SK-N-SH treated with all-trans-retinoic acid at 6 μM for 48 hours (cell line): ENCODE measurements around the gene CRLF1.

Experiments used
- ZNF565 ChIP-seq: fragments of 450-650 bp; formaldehyde crosslinking; conservative IDR thresholded peaks from 2 replicates; pipeline ENCODE4 v1.5.0; 2020; ENCODE audit warnings: low read depth, mild to moderate bottlenecking, moderate library complexity
- TF ChIP-seq, protein P1 (sequence below): fragments of 250-450 bp; sonication (Bioruptor Pico); IDR thresholded peaks from 2 replicates; pipeline ENCODE4 v1.8.0; 2020; ENCODE audit warnings: mild to moderate bottlenecking, moderate library complexity, borderline replicate concordance
- TF ChIP-seq, protein P2 (sequence below): fragments of 250-450 bp; sonication (Bioruptor Pico); IDR thresholded peaks from 2 replicates; pipeline ENCODE4 v1.8.0; 2021; ENCODE audit warnings: low read depth, mild to moderate bottlenecking, moderate library complexity, borderline replicate concordance

DNA sequence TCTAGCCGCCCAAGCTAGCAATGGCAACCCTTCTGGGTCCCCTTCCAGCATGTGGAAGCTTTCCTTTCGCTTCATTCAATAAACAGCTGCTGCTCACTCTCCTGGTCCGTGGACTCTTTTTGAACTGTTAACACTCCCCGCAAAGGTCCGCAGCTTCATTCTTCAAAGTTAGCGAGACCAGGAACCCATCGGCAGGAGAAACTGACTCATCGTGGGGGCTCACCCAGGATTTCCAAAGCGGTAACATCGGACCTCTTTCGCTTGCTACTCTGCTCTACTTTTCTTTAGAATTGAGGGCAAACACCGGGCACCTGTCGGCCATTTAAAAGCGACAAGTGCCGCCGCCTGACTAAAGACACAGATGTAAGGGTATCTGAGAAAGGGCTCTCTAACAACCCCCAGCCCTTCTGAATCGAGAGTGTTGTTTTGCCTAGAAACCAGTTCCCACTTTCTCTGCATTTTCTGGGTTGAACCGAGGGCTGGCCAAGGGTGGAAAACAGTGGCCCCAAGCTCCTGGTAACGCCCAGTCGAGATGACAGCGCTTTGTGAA lies 29.2 kb downstream of the CRLF1 start:
- TF ChIP-seq, protein P1, sequence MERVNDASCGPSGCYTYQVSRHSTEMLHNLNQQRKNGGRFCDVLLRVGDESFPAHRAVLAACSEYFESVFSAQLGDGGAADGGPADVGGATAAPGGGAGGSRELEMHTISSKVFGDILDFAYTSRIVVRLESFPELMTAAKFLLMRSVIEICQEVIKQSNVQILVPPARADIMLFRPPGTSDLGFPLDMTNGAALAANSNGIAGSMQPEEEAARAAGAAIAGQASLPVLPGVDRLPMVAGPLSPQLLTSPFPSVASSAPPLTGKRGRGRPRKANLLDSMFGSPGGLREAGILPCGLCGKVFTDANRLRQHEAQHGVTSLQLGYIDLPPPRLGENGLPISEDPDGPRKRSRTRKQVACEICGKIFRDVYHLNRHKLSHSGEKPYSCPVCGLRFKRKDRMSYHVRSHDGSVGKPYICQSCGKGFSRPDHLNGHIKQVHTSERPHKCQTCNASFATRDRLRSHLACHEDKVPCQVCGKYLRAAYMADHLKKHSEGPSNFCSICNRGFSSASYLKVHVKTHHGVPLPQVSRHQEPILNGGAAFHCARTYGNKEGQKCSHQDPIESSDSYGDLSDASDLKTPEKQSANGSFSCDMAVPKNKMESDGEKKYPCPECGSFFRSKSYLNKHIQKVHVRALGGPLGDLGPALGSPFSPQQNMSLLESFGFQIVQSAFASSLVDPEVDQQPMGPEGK (CRISPR knock-in tag) = no peak
- TF ChIP-seq, protein P2, sequence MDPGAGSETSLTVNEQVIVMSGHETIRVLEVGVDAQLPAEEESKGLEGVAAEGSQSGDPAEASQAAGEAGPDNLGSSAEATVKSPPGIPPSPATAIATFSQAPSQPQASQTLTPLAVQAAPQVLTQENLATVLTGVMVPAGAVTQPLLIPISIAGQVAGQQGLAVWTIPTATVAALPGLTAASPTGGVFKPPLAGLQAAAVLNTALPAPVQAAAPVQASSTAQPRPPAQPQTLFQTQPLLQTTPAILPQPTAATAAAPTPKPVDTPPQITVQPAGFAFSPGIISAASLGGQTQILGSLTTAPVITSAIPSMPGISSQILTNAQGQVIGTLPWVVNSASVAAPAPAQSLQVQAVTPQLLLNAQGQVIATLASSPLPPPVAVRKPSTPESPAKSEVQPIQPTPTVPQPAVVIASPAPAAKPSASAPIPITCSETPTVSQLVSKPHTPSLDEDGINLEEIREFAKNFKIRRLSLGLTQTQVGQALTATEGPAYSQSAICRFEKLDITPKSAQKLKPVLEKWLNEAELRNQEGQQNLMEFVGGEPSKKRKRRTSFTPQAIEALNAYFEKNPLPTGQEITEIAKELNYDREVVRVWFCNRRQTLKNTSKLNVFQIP = no peak
- TF ChIP-seq ZNF565 (CRISPR knock-in tag) = no peak
